Epithelial cell of esophagus (primary cell): Measurements from ENCODE around the gene AHRR.
"Not testable (repeated sequence)": the region's sequence is repeated elsewhere in the genome, so short reads cannot be mapped to it uniquely, and the experiment has no call there.

Experiments used
- DNase-seq: peaks from one replicate; pipeline ENCODE4 v3.0.0; 2010; ENCODE audit warnings: low read depth
- H3K4me3 ChIP-seq: 2 replicates; pipeline ENCODE4 v1.5.1; 2011; ENCODE audit warnings: mild to moderate bottlenecking, low read length, control low read depth
- TF ChIP-seq, protein P1 (sequence below): IDR thresholded peaks from 2 replicates; pipeline ENCODE4 v1.5.1; 2011; ENCODE audit warnings: low read depth, mild to moderate bottlenecking, low read length, control low read depth, inconsistent platforms; ENCODE audit not compliant: insufficient read depth; ENCODE audit errors: missing control alignments

AHRR gene

DNA sequence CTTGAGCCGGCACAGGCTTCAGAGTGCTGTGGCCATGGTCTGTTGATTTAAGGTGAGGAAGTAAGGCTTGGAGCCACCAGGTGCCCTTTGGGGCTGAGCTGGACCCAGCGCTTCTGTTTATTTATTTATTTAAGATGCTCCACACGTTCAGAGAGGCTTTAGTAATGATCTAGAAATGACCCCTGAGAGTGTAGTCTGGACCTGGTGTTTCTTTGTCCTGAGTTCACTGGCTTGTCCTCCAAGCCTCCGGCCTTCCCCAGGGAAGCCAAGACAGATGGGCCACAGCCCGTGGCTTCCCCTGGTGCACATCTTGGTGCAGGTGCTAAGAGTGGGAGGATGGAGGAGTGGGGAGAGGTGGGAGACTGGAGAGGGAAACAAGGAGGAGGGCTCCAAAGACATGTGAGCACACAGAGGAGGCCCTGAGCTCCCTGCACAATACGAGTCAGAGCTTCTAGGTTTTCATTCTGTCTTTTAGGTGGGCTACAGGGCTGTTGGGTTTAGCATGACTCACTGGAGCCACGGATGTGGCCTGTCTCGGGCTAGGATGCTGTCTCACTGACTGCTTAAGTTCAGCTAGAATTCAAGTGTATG lies 56.9 kb downstream of the AHRR start:
- no peak overlapping the region for H3K4me3 ChIP-seq
- DNase-seq = no peak
- TF ChIP-seq, protein P1, sequence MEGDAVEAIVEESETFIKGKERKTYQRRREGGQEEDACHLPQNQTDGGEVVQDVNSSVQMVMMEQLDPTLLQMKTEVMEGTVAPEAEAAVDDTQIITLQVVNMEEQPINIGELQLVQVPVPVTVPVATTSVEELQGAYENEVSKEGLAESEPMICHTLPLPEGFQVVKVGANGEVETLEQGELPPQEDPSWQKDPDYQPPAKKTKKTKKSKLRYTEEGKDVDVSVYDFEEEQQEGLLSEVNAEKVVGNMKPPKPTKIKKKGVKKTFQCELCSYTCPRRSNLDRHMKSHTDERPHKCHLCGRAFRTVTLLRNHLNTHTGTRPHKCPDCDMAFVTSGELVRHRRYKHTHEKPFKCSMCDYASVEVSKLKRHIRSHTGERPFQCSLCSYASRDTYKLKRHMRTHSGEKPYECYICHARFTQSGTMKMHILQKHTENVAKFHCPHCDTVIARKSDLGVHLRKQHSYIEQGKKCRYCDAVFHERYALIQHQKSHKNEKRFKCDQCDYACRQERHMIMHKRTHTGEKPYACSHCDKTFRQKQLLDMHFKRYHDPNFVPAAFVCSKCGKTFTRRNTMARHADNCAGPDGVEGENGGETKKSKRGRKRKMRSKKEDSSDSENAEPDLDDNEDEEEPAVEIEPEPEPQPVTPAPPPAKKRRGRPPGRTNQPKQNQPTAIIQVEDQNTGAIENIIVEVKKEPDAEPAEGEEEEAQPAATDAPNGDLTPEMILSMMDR = no peak

DNA sequence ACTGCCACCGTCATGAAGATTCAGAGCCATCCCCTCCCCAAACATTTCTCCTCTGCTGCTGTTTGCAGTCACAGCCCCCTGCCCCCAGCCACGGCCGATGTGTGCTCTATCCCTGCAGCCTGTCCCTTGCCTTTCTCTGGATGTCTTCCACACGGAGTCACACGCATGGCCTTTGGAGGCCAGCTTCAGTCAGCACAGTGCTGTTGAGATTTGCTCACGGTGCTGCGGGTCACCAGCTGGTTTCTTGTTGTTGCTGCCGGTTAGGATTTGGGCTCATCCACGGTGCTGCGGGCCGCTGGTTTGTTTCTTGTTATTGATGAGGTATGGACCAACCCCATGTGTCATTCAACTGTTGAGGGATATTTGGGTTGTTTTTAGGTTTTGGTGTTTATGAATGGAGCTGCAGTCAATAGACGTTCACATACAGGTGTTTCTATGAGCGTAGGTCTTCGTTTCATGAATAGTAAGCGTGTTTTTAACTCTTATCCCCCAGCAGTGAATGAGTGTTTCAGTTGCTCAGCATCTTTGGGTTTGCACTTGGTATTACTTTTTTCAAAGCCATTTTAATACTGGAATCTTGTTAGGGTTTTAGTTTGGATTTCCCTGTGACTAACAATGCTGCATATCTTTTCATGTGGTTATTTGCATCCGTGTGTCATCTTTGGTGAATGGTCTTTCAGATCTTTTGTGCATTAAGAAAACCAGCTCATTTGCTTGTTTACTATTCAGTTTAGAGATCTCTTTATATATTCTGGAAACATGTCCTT lies 57.6 kb downstream of the AHRR start:
- TF ChIP-seq, protein P1 = no peak
- no peak for DNase-seq
- H3K4me3 ChIP-seq = no peak overlapping the region

DNA sequence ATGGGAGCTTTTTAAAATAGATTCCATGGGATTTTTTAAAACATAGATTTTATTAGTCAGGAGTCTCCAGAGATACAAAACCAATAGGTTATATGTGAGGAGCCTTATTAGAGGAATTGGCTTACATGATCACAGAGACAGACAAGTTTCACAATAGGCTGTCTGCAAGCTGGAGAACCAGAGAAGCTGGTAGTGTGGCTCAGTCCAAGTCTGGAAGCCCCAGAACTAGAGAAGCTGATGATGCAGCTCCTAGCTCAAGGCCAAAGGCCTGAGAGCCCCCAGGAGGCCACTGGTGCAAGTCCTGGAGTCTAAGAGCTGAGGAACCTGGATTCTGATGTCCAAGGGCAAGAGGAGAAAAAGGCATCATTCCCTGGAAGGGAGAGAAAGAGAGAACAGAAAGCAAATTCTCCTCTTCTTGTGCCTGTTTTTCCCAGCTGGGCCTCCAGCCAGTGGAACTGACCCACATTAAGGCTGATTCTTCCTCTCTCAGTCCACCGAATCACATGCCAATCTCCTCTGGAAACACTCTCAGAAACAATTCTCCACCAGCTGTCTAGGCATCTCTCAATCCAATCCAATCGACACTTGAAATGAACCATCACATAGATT lies 59.3 kb downstream of the AHRR start:
- DNase-seq = peak; percentile 18
- no peak overlapping the region for H3K4me3 ChIP-seq
- TF ChIP-seq, protein P1 = no peak

DNA sequence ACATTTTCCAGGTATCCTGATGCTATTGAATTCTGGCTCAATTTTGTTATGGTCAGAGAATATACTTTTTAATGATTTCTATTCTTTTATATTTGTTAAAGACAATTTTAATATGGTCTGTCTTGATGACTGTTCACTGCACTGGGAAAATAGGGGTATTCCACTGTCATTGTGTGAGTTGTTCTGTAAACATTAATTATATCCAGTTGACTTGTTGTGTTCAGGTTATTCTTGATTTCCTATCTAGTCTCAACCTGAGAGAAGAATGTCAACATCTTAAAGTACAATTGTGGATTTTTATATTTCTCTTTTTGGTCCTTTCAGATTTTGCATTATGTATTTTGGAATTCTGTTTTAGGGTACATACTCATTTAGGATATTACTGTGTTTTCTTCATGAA lies 61.6 kb downstream of the AHRR start:
- DNase-seq = no peak
- H3K4me3 ChIP-seq = no peak overlapping the region
- TF ChIP-seq, protein P1 = no peak

DNA sequence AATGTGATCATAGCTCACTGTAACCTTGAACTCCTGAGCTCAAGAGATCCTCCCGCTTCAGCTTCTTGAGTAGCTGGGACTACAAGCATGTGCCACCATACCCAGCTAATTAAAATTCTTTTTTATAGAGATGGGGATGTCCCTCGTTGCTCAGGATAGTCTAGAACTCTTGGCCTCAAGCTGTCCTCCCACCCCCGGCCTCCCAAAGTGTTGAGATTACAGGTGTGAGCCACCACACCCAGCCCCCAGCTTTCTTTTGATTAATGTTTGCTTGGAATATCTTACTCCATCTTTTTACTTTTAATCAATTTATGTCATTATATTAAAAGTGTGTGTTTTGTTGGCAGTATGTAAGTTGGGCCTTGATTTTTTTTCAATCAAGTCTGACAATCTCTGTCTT lies 62.1 kb downstream of the AHRR start:
- H3K4me3 ChIP-seq = no peak overlapping the region
- TF ChIP-seq, protein P1 = no peak
- no peak for DNase-seq

DNA sequence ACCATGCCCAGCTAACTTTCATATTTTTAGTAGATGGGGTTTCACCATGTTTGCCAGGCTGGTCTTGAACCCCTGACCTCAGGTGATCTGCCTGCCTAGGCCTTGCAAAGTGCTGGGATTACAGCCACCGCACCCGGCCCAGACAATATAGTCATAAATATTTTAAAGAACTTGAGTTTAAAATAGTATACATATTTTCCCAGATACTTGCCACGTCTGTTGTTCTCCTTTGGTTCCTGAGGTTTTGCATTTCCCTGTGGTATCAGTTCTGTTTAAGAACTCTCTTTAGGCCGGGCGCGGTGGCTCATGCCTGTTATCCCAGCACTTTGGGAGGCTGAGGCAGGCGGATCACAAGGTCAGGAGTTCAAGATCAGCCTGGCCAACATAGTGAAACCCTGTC lies 63.1 kb downstream of the AHRR start:
- not testable (repeated sequence) for H3K4me3 ChIP-seq, DNase-seq

DNA sequence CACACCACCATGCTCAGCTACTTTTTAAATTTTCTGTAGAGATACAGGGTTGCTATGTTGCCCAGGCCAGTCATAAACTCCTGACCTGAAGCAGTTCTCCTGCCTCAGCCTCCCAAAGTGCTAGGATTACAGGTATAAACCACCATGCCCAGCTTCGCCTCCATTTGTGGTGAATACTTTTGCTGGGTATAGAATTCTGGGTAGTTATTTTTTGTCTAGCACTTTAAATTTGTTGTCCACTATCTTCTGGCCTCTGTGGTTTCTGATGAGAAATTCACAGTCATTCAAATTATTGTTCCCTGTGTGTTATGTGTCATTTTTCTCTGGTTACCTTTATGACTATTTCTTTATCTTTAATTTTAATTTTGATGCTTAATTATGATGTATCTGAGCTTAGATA lies 63.8 kb downstream of the AHRR start:
- TF ChIP-seq, protein P1 = no peak
- H3K4me3 ChIP-seq = no peak overlapping the region
- no peak for DNase-seq
